Raji (cell line): ENCODE results near the gene INO80.

ENCODE experiments used
- POLR2A ChIP-seq: IDR thresholded peaks from 2 replicates; pipeline ENCODE4 v1.6.1; 2011; ENCODE audit warnings: low read depth, low read length, control low read depth; ENCODE audit not compliant: insufficient read depth

INO80 gene

DNA sequence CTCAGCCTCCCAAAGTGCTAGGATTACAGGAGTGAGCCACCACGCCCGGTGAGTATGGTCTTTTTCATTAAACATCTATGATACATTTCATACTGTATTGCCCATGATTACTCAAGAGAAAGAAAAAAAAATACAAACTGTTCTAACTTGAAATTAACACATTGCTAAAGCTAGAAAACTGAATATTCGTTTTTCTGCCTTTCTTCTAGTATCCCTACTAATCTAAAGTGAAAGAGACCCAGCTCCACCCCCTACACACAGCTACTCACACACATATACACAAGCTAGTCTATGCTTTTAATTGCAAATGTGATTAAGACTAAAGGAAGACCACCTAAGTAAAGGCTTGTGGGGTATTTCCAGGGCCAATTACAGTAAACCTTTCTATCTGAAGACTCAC is 43.1 kb downstream of the INO80 start:
- TF ChIP-seq POLR2A = no peak

DNA sequence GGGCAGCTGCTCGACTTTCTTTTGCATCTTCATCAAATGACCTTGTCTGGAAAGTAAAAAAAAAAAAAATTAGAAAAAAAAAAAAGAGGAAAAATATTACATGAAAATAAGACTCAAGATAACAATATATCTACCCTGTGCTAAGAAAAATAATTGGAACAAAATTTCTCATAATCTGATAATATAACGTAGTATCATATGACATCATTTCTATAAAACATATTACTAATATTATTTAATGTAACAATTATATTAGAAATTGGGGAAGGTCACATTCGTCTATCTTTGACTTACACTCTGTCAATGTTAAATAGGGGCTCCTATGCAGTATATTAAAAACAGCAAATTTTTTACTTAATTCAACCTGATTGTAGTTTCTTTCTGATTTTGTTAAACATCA is 44.1 kb downstream of the INO80 start:
- no peak for TF ChIP-seq POLR2A

GRCh38 chr15:41066516-41066915 is 49.6 kb downstream of the INO80 start:
- TF ChIP-seq POLR2A = no peak

DNA sequence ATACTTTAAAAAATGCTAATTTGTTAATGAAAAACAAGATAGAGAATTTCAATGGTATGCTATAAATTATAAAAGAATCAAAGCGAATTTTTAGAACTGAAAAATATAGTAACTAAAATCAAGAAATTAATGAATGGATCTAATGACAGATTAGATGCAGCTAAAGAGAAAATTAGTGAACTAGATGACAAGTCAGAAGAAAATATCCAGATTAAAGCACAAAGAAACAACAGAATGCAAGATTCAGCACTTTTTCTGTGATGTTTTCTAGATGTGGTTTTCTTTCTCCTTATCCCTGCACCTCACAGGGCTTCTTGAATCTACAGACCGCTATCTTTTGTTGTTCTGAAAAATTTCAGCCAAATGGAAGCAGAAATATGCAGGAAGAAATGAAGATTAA is 54.4 kb downstream of the INO80 start:
- TF ChIP-seq POLR2A = no peak

DNA sequence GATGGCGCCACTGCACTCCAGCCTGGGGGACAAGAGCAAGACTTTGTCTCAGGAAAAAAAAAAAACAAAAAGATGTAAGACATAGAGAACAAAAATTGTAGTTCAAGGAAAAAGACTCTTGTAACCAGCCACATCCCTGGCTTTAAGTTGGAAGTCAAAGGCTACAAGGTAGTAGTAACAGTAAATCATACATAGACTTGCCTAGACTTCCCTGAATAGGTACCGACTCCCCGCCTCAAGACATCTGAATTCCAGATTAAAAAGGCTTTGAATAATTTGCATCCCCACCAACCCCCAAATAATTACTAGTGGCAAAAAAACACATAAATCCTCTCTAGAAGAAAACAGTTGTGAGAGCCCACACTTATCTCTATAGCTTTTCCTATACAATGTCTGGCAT is 55.6 kb downstream of the INO80 start:
- TF ChIP-seq POLR2A = no peak

DNA sequence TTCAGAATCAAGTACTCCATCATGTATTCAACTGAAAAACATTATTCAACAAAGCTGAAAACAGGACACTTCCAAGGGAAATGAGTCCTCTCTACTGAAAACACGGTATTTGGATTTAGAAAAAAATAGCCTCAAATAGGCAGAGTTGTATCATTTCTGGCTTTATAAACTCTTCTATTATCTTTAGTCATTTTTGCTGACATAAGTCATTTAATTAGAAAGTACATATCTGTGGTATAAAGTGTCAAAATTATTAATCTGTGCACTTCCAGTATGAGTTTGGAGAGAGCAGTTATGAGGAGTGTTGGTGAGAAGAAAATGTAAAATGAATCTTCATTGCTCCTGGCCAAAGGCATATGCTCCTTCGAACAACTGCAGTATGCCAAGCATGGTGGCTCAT is 59.3 kb downstream of the INO80 start:
- no peak for TF ChIP-seq POLR2A

- TF ChIP-seq POLR2A = no peak
Measured at GRCh38 chr15:41055706-41056105, 60.4 kb downstream of the INO80 start.

- TF ChIP-seq POLR2A = no peak
Measured at GRCh38 chr15:41051139-41051538, 64.9 kb downstream of the INO80 start.

DNA sequence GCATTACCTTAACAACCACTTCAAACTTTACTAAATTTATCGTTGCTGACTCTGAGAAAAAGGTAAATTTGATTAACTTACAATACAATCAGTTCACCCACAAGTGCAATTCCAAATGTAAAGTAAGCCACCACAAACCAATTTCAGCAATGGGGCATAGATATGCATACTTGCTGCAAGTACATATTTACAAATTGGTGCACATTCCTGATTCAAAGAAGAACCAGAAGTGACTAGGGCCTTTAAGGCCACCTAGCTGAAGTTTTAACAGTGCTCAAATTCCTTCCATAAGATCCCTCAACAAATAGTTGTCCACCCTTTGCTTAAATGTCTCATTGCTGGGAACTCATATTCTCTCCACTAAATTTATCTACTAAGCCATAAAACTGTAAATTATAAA is 67.2 kb downstream of the INO80 start:
- TF ChIP-seq POLR2A = no peak

DNA sequence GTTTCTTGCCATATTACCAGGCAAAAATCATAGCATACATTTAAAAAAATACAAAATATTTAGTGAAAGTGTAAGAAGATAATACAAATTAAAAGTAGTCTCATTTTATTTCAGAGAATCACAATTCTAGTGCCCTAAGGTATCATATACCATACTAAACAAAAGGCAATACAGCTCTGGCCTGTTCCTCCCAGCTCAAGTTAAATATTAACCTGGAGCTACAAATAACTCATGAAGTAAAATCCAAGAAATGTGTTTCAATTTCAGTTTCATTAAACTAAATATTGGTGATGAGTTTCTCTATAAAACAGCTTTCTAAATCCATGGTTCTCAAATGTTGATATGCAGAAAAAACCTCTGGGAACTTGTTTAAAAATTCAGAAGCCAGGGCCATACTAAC is 67.7 kb downstream of the INO80 start:
- no peak for TF ChIP-seq POLR2A

- no peak for TF ChIP-seq POLR2A
Measured at GRCh38 chr15:41047474-41047873, 68.6 kb downstream of the INO80 start.

DNA sequence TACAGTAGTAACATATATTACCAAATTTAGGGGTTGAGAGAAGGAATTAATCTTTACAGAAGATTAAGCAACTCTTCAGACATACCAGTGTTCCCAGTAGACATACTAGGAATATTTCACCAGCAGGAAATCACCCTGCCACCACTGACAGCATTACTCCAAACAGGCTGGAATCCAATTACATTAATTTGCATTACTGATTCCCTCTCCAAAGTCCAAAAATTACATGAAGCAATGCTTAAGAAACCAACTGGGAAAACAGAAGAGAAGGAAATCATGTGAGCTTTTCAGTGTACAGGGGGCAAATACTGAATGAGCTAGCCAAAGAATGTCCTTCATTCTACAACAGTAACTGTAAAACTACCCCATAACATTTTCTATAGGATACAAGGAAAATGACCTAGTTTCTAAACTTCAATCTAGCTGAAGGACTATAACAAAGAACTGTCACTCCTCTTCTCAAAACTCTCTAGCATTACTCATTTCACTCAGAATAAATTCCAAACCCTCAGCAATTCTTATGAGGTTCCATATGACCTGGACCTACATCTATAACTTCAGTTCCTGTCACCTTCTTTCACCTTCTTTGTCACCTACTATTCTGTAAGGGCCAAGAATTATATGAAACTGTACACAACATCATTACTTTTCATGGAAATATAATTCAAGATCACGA is 72.7 kb downstream of the INO80 start:
- no peak for TF ChIP-seq POLR2A

DNA sequence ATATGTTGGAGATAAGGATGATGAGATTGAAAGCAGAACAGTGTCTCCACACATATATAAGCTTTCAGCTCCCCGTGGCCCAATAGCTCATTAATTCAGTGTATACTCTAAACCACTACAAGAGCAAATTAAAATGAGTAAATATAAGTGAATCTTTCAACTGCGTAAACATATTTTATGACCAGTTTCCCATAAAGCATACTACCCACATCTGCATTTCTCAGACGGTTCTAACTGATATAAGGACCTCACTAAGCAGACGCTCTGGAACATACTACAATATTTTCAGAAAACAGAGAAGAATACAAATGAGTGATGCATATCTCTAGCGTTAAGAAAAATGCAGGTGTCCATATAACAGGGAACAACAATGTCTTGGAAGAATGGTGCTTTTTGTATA is 73.2 kb downstream of the INO80 start:
- TF ChIP-seq POLR2A = no peak

GRCh38 chr15:41039121-41039520 is 77.0 kb downstream of the INO80 start:
- no peak for TF ChIP-seq POLR2A

DNA sequence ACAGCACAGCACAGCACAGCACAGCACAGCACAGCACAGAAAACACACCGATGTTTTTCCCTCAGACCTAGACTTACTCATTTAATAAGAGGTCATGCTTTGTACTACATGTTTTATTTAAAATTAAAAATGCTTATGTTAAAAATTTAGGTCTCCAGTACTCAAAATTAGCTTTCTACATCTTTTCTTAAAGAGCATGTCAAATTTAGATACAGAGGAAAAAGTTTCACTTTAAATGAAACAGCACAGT is 84.1 kb downstream of the INO80 start:
- TF ChIP-seq POLR2A = no peak

- no peak for TF ChIP-seq POLR2A
Measured at GRCh38 chr15:41031232-41032078, 84.6 kb downstream of the INO80 start.

GRCh38 chr15:41028853-41029252 is 87.2 kb downstream of the INO80 start:
- no peak for TF ChIP-seq POLR2A

DNA sequence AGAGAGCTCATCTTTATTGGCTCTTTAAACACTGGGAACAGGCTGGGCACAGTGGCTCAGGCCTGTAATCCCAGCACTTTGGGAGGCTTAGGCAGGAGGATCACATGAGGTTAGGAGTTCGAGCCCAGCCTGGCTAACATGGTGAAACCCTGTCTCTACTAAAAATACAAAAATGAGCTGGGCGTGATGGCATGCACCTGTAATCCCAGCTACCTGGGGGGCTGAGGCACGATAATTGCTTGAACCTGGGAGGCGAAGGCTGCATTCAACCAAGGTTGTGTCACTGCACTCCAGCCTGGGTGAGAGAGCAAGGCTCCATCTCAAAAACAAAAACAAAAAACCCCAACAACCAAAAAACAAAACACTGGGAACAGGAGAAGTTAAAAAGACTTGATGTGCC is 90.7 kb downstream of the INO80 start:
- no peak for TF ChIP-seq POLR2A

GRCh38 chr15:41024885-41025284 is 91.2 kb downstream of the INO80 start:
- no peak for TF ChIP-seq POLR2A
